NB4 (cell line): Measurements from ENCODE around the gene BMPR1A.

Experiments used
- MYC ChIP-seq: IDR thresholded peaks from 2 replicates; pipeline ENCODE4 v1.6.1; 2011; ENCODE audit warnings: low read depth, low read length
- POLR2A ChIP-seq: IDR thresholded peaks from 2 replicates; pipeline ENCODE4 v1.6.1; 2011; ENCODE audit warnings: mild to moderate bottlenecking; ENCODE audit not compliant: insufficient read length; ENCODE audit errors: extremely low read depth
- TF ChIP-seq, protein P1 (sequence below): IDR thresholded peaks from one replicate; pipeline ENCODE4 v1.5.1; 2012; ENCODE audit warnings: low read depth, low read length
- TF ChIP-seq, protein P2 (sequence below): IDR thresholded peaks from 2 replicates; pipeline ENCODE4 v1.6.1; 2011; ENCODE audit warnings: low read depth, low read length

DNA sequence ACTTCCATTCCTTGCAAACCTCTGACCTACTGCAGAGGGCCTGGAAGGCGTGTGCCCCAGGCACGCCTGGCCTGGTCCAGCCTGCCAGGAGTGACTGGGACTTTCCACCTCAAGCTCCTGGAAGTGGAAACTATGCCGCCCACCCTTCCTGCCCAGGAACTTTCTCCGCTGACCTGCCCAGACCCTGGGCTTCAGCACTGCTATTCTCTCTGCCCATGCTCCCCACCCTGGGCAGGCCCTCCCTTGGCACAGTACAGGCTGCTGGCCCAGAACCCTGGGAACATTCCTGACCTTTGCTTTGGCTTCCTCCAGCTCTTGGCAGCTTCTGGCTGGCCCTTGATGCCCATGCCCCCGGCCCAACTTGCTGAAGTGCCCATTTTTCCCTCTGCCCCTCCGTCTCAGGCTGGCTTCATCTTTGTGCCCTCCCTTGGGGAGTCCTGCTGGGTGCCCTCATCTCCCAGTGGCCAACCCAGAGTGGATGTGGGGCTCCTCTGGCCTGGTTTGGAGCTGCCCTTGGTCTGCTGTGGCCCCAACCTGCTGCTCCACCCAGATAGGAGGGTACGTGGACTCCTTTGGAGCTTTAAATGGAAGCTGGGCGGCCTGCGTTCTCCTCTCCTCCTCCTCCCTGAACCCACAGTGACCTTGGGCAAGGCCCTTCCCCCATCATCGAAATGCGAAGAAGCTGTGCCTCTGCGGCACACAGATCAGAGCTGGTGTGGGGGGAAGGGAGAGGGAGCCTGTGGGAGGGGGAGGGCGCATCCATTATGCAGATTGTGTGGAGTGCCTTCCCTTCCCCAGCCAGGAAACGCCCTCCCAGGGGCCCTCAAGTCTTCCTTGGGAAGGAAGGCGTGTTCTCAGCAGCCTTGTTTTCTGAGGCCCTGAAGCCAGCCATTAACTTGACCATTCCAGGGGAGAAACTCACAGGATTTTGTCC lies 197.6 kb downstream of the BMPR1A start:
- TF ChIP-seq, protein P1, sequence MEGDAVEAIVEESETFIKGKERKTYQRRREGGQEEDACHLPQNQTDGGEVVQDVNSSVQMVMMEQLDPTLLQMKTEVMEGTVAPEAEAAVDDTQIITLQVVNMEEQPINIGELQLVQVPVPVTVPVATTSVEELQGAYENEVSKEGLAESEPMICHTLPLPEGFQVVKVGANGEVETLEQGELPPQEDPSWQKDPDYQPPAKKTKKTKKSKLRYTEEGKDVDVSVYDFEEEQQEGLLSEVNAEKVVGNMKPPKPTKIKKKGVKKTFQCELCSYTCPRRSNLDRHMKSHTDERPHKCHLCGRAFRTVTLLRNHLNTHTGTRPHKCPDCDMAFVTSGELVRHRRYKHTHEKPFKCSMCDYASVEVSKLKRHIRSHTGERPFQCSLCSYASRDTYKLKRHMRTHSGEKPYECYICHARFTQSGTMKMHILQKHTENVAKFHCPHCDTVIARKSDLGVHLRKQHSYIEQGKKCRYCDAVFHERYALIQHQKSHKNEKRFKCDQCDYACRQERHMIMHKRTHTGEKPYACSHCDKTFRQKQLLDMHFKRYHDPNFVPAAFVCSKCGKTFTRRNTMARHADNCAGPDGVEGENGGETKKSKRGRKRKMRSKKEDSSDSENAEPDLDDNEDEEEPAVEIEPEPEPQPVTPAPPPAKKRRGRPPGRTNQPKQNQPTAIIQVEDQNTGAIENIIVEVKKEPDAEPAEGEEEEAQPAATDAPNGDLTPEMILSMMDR, result no peak
- TF ChIP-seq POLR2A (no peak), MYC (no peak)
- TF ChIP-seq, protein P2, sequence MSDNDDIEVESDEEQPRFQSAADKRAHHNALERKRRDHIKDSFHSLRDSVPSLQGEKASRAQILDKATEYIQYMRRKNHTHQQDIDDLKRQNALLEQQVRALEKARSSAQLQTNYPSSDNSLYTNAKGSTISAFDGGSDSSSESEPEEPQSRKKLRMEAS, result no peak
